ENCODE measurements around the gene GPC4.

GPC4 gene

GRCh38 chrX:133415276-133416105 lies at the start of gene GPC4:
GPC4 (minus strand) TSS chrX:133415489; CDS start chrX:133414965, 524 bp downstream.
- DNase-seq: no peak

GRCh38 chrX:133461231-133461630 lies 45.9 kb upstream of the GPC4 start:
- no peak for DNase-seq

- no peak for DNase-seq
Measured at GRCh38 chrX:133454924-133455323, 39.6 kb upstream of the GPC4 start.

GRCh38 chrX:133454491-133454914 lies 39.2 kb upstream of the GPC4 start:
- no peak for DNase-seq

GRCh38 chrX:133448512-133449076 lies 33.3 kb upstream of the GPC4 start:
- DNase-seq: no peak

GRCh38 chrX:133444952-133445831 lies 29.9 kb upstream of the GPC4 start:
- no peak for DNase-seq

GRCh38 chrX:133444196-133444595 lies 28.9 kb upstream of the GPC4 start:
- no peak for DNase-seq

GRCh38 chrX:133440797-133441163 lies 25.5 kb upstream of the GPC4 start:
- DNase-seq: no peak

- no peak for DNase-seq
Measured at GRCh38 chrX:133440081-133440796, 24.9 kb upstream of the GPC4 start.

- DNase-seq: no peak
Measured at GRCh38 chrX:133437766-133438165, 22.5 kb upstream of the GPC4 start.

- DNase-seq: no peak
Measured at GRCh38 chrX:133437356-133437755, 22.1 kb upstream of the GPC4 start.

GRCh38 chrX:133435544-133436124 lies 20.3 kb upstream of the GPC4 start:
- no peak for DNase-seq

- no peak for DNase-seq
Measured at GRCh38 chrX:133434197-133434820, 19.0 kb upstream of the GPC4 start.

GRCh38 chrX:133419911-133420310 lies 4.6 kb upstream of the GPC4 start:
- DNase-seq: no peak

GRCh38 chrX:133418588-133418987 lies 3.3 kb upstream of the GPC4 start:
- no peak for DNase-seq

- DNase-seq: no peak
Measured at GRCh38 chrX:133417364-133417763, 2.1 kb upstream of the GPC4 start.

GRCh38 chrX:133414406-133415275 lies 648 bp downstream of the GPC4 start:
- no peak for DNase-seq

- DNase-seq: no peak
Measured at GRCh38 chrX:133413218-133413925, 1.9 kb downstream of the GPC4 start.

GRCh38 chrX:133412665-133413064 lies 2.6 kb downstream of the GPC4 start:
- DNase-seq: no peak

GRCh38 chrX:133412246-133412645 lies 3.0 kb downstream of the GPC4 start:
- DNase-seq: no peak

Data from activated CD4-positive, CD25-positive, alpha-beta regulatory T cell (primary cell).